ENCODE results near the gene PSEN1.

DNA sequence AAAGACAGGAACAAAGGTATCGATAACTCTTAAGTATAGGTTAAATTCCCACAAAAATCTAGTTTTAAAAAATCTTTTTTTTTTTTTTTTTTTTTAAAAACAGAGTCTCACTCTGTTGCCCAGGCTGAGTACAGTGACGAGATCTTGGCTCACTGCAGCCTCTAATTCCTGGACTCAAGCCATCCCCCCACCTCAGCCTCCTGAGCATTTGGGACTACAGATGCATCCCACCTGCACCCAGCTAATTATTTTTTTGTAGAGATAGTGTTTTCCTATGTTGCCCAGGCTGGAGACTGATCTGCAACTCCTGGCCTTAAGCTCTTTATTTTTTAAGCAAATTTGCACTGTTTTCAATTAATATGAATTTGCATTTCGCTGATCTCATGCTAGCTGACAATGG lies 9.8 kb downstream of the PSEN1 start:
- TF ChIP-seq, protein P1, sequence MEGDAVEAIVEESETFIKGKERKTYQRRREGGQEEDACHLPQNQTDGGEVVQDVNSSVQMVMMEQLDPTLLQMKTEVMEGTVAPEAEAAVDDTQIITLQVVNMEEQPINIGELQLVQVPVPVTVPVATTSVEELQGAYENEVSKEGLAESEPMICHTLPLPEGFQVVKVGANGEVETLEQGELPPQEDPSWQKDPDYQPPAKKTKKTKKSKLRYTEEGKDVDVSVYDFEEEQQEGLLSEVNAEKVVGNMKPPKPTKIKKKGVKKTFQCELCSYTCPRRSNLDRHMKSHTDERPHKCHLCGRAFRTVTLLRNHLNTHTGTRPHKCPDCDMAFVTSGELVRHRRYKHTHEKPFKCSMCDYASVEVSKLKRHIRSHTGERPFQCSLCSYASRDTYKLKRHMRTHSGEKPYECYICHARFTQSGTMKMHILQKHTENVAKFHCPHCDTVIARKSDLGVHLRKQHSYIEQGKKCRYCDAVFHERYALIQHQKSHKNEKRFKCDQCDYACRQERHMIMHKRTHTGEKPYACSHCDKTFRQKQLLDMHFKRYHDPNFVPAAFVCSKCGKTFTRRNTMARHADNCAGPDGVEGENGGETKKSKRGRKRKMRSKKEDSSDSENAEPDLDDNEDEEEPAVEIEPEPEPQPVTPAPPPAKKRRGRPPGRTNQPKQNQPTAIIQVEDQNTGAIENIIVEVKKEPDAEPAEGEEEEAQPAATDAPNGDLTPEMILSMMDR (conservative IDR thresholded peaks at IDR 0.05; ENCODE audit: low read depth, low read length): no peak
- TF ChIP-seq EZH2 (IDR thresholded peaks at IDR 0.05; ENCODE audit: low read length, unreplicated experiment): no peak

Data from PC-3 (cell line).